ENCODE data around the gene PTGS1. TPM values are rescaled to one million over a fixed set of nuclear protein-coding genes. Genes with fewer than 3 reads are reported as not detected.

Gene PTGS1
- total RNA-seq, 3 donors from 2014 or later (not counting 1 experiment from before 2014, with no cell fraction given): 2.1 to 11.3 (median 9.2) TPM

DNA sequence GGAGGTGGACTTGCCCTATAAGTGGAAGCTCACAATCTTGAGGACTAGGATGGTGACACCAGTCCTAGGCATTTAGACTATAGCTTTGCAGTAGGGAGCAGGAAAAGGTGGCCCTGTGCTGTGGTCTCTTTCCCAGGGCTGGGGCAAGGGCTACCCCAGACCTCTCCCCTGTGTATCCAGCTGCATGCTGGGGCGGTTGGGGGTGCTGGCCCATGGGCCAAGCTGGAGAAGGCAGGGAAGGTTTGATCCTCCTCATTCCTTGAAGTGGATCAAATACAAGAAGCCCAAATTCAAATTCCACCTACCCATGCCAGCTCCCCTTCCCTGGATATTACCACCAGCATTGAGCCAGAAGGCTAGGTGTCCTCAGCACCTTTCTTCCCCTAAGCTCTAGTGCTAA is 2.2 kb upstream of the PTGS1 start:
- intact Hi-C loops (cut with micrococcal nuclease): no loop called here
- no peak overlapping the region for H3K4me3 ChIP-seq (ENCODE audit: low read length)
- DNase-seq: no peak
- H3K4me1 ChIP-seq (ENCODE audit: control insufficient read depth, insufficient read depth, low read length): peaks cover 17% of the 10 kb centered on the region
- WGBS (ENCODE audit: insufficient coverage): 93% methylated on average over 1 of the region's 1 CpG
- H3K27ac Mint-ChIP-seq: no peak overlapping the region
- H3K4me3 Mint-ChIP-seq: no peak overlapping the region
- H3K9me3 ChIP-seq (ENCODE audit: control insufficient read depth, insufficient read depth, low read length): no peaks in the 10 kb centered on the region
- no peak for ATAC-seq
- H3K27ac ChIP-seq (ENCODE audit: low read length): no peak overlapping the region
- H3K27me3 Mint-ChIP-seq (ENCODE audit: low read depth in 2 of 2): peaks cover 5 to 15% of the 10 kb centered on the region in 2 donors
- H3K4me1 Mint-ChIP-seq: peaks cover 16 to 17% of the 10 kb centered on the region in 2 donors
- no peaks in the 10 kb centered on the region for H3K9me3 Mint-ChIP-seq
- H3K27me3 ChIP-seq (ENCODE audit: control insufficient read depth, insufficient read depth, low read length): no peaks in the 10 kb centered on the region
- no peak for TF ChIP-seq CTCF (IDR thresholded peaks at IDR 0.05)
- no peaks in the 10 kb centered on the region for H3K36me3 Mint-ChIP-seq
- H3K36me3 ChIP-seq (ENCODE audit: control insufficient read depth, insufficient read depth, low read length): no peaks in the 10 kb centered on the region

DNA sequence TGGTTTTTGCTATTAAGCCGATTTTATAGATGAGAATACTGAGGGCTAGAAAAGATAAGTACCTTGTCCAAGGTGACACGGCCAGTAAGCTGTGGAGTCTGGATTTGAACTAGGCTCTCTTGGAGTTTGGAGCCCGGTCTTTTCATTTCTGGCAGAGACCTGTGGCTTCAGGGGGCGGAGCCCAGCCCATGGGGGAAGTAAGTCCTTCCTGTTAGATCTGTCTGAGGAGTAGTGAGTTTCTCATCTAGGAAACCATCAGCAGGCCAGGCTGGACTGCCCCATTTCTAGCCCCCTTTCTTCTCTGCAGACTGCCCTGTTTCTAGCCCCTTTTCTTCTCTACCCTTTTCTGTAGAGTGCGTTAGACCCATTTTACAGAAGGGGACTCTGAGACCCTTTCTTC is 521 bp upstream of the PTGS1 start:
- intact Hi-C loops (cut with micrococcal nuclease): no loop called here
- Mint-ChIP-seq H3K4me3 (peak overlapping the region; percentile 87), H3K36me3 (no peaks in the 10 kb centered on the region), H3K9me3 (no peaks in the 10 kb centered on the region), H3K27me3 (ENCODE audit: low read depth in 2 of 2) (peaks cover 5 to 15% of the 10 kb centered on the region in 2 donors), H3K4me1 (peaks cover 16 to 17% of the 10 kb centered on the region in 2 donors), H3K27ac (peak overlapping the region; percentile 36 to 62)
- no peak for TF ChIP-seq CTCF (IDR thresholded peaks at IDR 0.05)
- ATAC-seq: peak in 2 of 3 donors; percentile 31 to 39
- peak overlapping the region; percentile 47 for H3K27ac ChIP-seq (ENCODE audit: low read length)
- H3K4me3 ChIP-seq (ENCODE audit: low read length): peak overlapping the region; percentile 46
- peaks cover 17% of the 10 kb centered on the region for H3K4me1 ChIP-seq (ENCODE audit: control insufficient read depth, insufficient read depth, low read length)
- no peaks in the 10 kb centered on the region for H3K36me3 ChIP-seq (ENCODE audit: control insufficient read depth, insufficient read depth, low read length)
- H3K27me3 ChIP-seq (ENCODE audit: control insufficient read depth, insufficient read depth, low read length): no peaks in the 10 kb centered on the region
- WGBS (ENCODE audit: insufficient coverage): 38% methylated on average over 5 of the region's 5 CpGs
- no peak for DNase-seq
- no peaks in the 10 kb centered on the region for H3K9me3 ChIP-seq (ENCODE audit: control insufficient read depth, insufficient read depth, low read length)

DNA sequence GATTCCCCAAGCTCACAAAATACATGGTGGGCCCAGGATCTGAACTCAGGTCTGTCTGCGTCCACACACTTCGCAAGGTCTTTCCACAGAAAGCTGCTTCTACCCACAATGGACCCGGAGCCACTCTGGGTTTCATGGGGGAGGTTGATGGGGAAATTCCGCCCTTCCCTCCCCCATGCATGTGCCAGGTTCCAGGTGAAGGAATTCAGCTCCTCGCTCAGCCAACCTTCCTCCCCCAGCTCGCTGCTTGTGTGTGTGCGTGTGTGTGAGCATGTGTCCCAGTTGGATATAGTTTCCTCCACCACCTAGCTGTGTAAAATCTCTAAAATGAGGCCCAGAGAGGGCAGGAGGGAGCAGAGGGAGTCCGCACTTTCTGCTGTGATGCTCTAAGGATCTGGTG is 1.0 kb downstream of the PTGS1 start:
- Mint-ChIP-seq H3K4me3 (peak overlapping the region; percentile 87), H3K27ac (no peak overlapping the region), H3K9me3 (no peaks in the 10 kb centered on the region), H3K27me3 (ENCODE audit: low read depth in 2 of 2) (peaks cover 9 to 15% of the 10 kb centered on the region in 2 donors), H3K36me3 (no peaks in the 10 kb centered on the region), H3K4me1 (peaks cover 16 to 17% of the 10 kb centered on the region in 2 donors)
- DNase-seq (no peak), ATAC-seq (no peak)
- no peak for TF ChIP-seq CTCF (IDR thresholded peaks at IDR 0.05)
- H3K27ac ChIP-seq (ENCODE audit: low read length): no peak overlapping the region
- H3K4me3 ChIP-seq (ENCODE audit: low read length): no peak overlapping the region
- H3K4me1 ChIP-seq (ENCODE audit: control insufficient read depth, insufficient read depth, low read length): peaks cover 23% of the 10 kb centered on the region
- no peaks in the 10 kb centered on the region for H3K36me3 ChIP-seq (ENCODE audit: control insufficient read depth, insufficient read depth, low read length)
- 98% methylated on average over 3 of the region's 8 CpGs for WGBS (ENCODE audit: insufficient coverage)
- H3K27me3 ChIP-seq (ENCODE audit: control insufficient read depth, insufficient read depth, low read length): no peaks in the 10 kb centered on the region
- H3K9me3 ChIP-seq (ENCODE audit: control insufficient read depth, insufficient read depth, low read length): no peaks in the 10 kb centered on the region
- intact Hi-C loops (cut with micrococcal nuclease): no loop called here

All from natural killer cell (primary cell).